H4 (cell line): Measurements from ENCODE around the gene SH3BP4. TPM values are rescaled to one million over a fixed set of nuclear protein-coding genes. Genes with fewer than 3 reads are reported as not detected.
"Not testable (repeated sequence)": the region's sequence is repeated elsewhere in the genome, so short reads cannot be mapped to it uniquely, and the experiment has no call there.

Experiments
- DNase-seq: peaks from one replicate; pipeline ENCODE4 v3.0.0-alpha.2; 2015; ENCODE audit warnings: low spot score
- total RNA-seq: library from RNA; depleted of rRNA; stranded (reverse); fragments of >200 nt; shearing (Covaris generic); gene quantifications from 2 replicates; pipeline ENCODE4 v1.2.3, GENCODE V29; 2014

SH3BP4 gene
- total RNA-seq, 1 experiment from 2014 or later, result 78.6 TPM

- DNase-seq, result no peak
These were observed 100.9 kb downstream of the SH3BP4 start for GRCh38 chr2:235052514-235053354.

- no peak for DNase-seq
These were observed 101.8 kb downstream of the SH3BP4 start for GRCh38 chr2:235053651-235054050.

GRCh38 chr2:235054475-235054874 lies 102.7 kb downstream of the SH3BP4 start:
- no peak for DNase-seq

GRCh38 chr2:235054919-235055318 lies 103.1 kb downstream of the SH3BP4 start:
- no peak for DNase-seq

- peak; percentile 32 for DNase-seq
These were observed 104.2 kb downstream of the SH3BP4 start for GRCh38 chr2:235055891-235056516.

- DNase-seq, result no peak
These were observed 105.0 kb downstream of the SH3BP4 start for GRCh38 chr2:235056768-235057167.

GRCh38 chr2:235057616-235058015 lies 105.8 kb downstream of the SH3BP4 start:
- DNase-seq, result not testable (repeated sequence)

GRCh38 chr2:235059161-235059560 lies 107.3 kb downstream of the SH3BP4 start:
- DNase-seq, result no peak

- DNase-seq, result no peak
These were observed 109.8 kb downstream of the SH3BP4 start for GRCh38 chr2:235061656-235062055.

GRCh38 chr2:235063471-235063961 lies 111.7 kb downstream of the SH3BP4 start:
- DNase-seq, result no peak

- no peak for DNase-seq
These were observed 113.2 kb downstream of the SH3BP4 start for GRCh38 chr2:235064976-235065375.

- no peak for DNase-seq
These were observed 114.7 kb downstream of the SH3BP4 start for GRCh38 chr2:235066490-235066889.

- no peak for DNase-seq
These were observed 115.1 kb downstream of the SH3BP4 start for GRCh38 chr2:235066895-235067294.

- DNase-seq, result no peak
These were observed 116.9 kb downstream of the SH3BP4 start for GRCh38 chr2:235068701-235069100.

- DNase-seq, result no peak
These were observed 118.4 kb downstream of the SH3BP4 start for GRCh38 chr2:235070063-235070706.

- no peak for DNase-seq
These were observed 122.1 kb downstream of the SH3BP4 start for GRCh38 chr2:235073868-235074413.

- no peak for DNase-seq
These were observed 125.2 kb downstream of the SH3BP4 start for GRCh38 chr2:235077046-235077445.

- DNase-seq, result no peak
These were observed 126.4 kb downstream of the SH3BP4 start for GRCh38 chr2:235078182-235078581.

- no peak for DNase-seq
These were observed 127.2 kb downstream of the SH3BP4 start for GRCh38 chr2:235078914-235079472.

GRCh38 chr2:235080101-235080500 lies 128.3 kb downstream of the SH3BP4 start:
- DNase-seq, result no peak

- no peak for DNase-seq
These were observed 130.9 kb downstream of the SH3BP4 start for GRCh38 chr2:235082578-235083338.
